Measurements from ENCODE around the gene DLAT. TPM values are rescaled to one million over a fixed set of nuclear protein-coding genes. Genes with fewer than 3 reads are reported as not detected.
"Not testable (repeated sequence)": the region's sequence is repeated elsewhere in the genome, so short reads cannot be mapped to it uniquely, and the experiment has no call there.

The DLAT gene
- total RNA-seq, 3 donors from 2014 or later, result 26.9 to 30.9 (median 27.5) TPM

GRCh38 chr11:112033902-112034301, 8.7 kb downstream of the DLAT start:
- intact Hi-C loops (cut with DNase I; ENCODE audit: low total_unique reads), result no loop called here
- H3K9me3 ChIP-seq, result no peaks in the 10 kb centered on the region
- H3K27ac ChIP-seq, result no peak overlapping the region
- no peaks in the 10 kb centered on the region for H3K27me3 ChIP-seq
- no peak overlapping the region for H3K4me3 ChIP-seq
- no peak for DNase-seq (ENCODE audit: low spot score in 2 of 2)
- TF ChIP-seq CTCF (IDR thresholded peaks at IDR 0.05) (no peak), POLR2A (IDR thresholded peaks at IDR 0.05) (no peak), POLR2AphosphoS5 (IDR thresholded peaks at IDR 0.05) (no peak)
- H3K4me1 ChIP-seq, result no peaks in the 10 kb centered on the region
- no peaks in the 10 kb centered on the region for H3K36me3 ChIP-seq

GRCh38 chr11:112037527-112037926, 12.3 kb downstream of the DLAT start:
- intact Hi-C loops (cut with DNase I; ENCODE audit: low total_unique reads), result no loop called here
- TF ChIP-seq POLR2A (IDR thresholded peaks at IDR 0.05), result no peak
- no peak for TF ChIP-seq CTCF (IDR thresholded peaks at IDR 0.05)
- Histone ChIP-seq H3K4me1 (no peaks in the 10 kb centered on the region), H3K27ac (no peak overlapping the region), H3K36me3 (no peaks in the 10 kb centered on the region), H3K4me3 (no peak overlapping the region), H3K9me3 (no peaks in the 10 kb centered on the region), H3K27me3 (no peaks in the 10 kb centered on the region)
- DNase-seq (ENCODE audit: low spot score in 2 of 2), result no peak

- DNase-seq (ENCODE audit: low spot score in 2 of 2), result no peak
- no peaks in the 10 kb centered on the region for H3K36me3 ChIP-seq
- TF ChIP-seq POLR2A (IDR thresholded peaks at IDR 0.05) (no peak), POLR2AphosphoS5 (IDR thresholded peaks at IDR 0.05) (no peak), CTCF (IDR thresholded peaks at IDR 0.05) (no peak)
Measured at GRCh38 chr11:112042161-112042960, 17.2 kb downstream of the DLAT start.

GRCh38 chr11:112042961-112043304, 17.7 kb downstream of the DLAT start:
- no peaks in the 10 kb centered on the region for H3K4me1 ChIP-seq
- TF ChIP-seq POLR2A (IDR thresholded peaks at IDR 0.05), result no peak
- H3K9me3 ChIP-seq, result no peaks in the 10 kb centered on the region
- peak overlapping the region in 1 of 2 donors; percentile 75 for H3K27ac ChIP-seq
- no peak overlapping the region for H3K4me3 ChIP-seq
- no peaks in the 10 kb centered on the region for H3K36me3 ChIP-seq
- intact Hi-C loops (cut with DNase I; ENCODE audit: low total_unique reads), result no loop called here
- H3K27me3 ChIP-seq, result no peaks in the 10 kb centered on the region
- DNase-seq (ENCODE audit: low spot score in 2 of 2), result no peak

More at GRCh38 chr11:112042161-112042960, 17.2 kb downstream of the DLAT start:
- Histone ChIP-seq H3K4me1 (no peaks in the 10 kb centered on the region), H3K27me3 (no peaks in the 10 kb centered on the region), H3K4me3 (no peak overlapping the region), H3K9me3 (no peaks in the 10 kb centered on the region), H3K27ac (peak overlapping the region; percentile 3 to 75)
- intact Hi-C loops (cut with DNase I; ENCODE audit: low total_unique reads), result no loop called here

- H3K4me1 ChIP-seq, result no peaks in the 10 kb centered on the region
- no peak overlapping the region for H3K27ac ChIP-seq
- no peak for DNase-seq (ENCODE audit: low spot score in 2 of 2)
- no peak overlapping the region for H3K4me3 ChIP-seq
- intact Hi-C loops (cut with DNase I; ENCODE audit: low total_unique reads), result no loop called here
- TF ChIP-seq POLR2A (IDR thresholded peaks at IDR 0.05) (no peak), CTCF (IDR thresholded peaks at IDR 0.05) (no peak), POLR2AphosphoS5 (IDR thresholded peaks at IDR 0.05) (no peak)
- no peaks in the 10 kb centered on the region for H3K9me3 ChIP-seq
- H3K27me3 ChIP-seq, result no peaks in the 10 kb centered on the region
- H3K36me3 ChIP-seq, result no peaks in the 10 kb centered on the region
Measured at GRCh38 chr11:112044961-112045360, 19.8 kb downstream of the DLAT start.

- H3K4me3 ChIP-seq; H3K36me3 ChIP-seq; H3K27ac ChIP-seq; H3K4me1 ChIP-seq; H3K27me3 ChIP-seq; DNase-seq (ENCODE audit: low spot score in 2 of 2); intact Hi-C loops (cut with DNase I; ENCODE audit: low total_unique reads); H3K9me3 ChIP-seq: not testable (repeated sequence)
Measured at GRCh38 chr11:112046647-112047046, 21.4 kb downstream of the DLAT start.

- H3K27me3 ChIP-seq; H3K27ac ChIP-seq; H3K4me1 ChIP-seq; H3K4me3 ChIP-seq; intact Hi-C loops (cut with DNase I; ENCODE audit: low total_unique reads); H3K9me3 ChIP-seq; DNase-seq (ENCODE audit: low spot score in 2 of 2); H3K36me3 ChIP-seq: not testable (repeated sequence)
Measured at GRCh38 chr11:112048256-112048655, 23.0 kb downstream of the DLAT start.
